IPS DF 4.7 (cell line): Measurements from ENCODE around the gene MTOR.
"Not testable (repeated sequence)": the region's sequence is repeated elsewhere in the genome, so short reads cannot be mapped to it uniquely, and the experiment has no call there.

Experiments used
- DNase-seq: peaks from one replicate; pipeline ENCODE4 v3.0.0-alpha.2; 2013; ENCODE audit warnings: low spot score; ENCODE audit errors: extremely low read depth

The MTOR gene

DNA sequence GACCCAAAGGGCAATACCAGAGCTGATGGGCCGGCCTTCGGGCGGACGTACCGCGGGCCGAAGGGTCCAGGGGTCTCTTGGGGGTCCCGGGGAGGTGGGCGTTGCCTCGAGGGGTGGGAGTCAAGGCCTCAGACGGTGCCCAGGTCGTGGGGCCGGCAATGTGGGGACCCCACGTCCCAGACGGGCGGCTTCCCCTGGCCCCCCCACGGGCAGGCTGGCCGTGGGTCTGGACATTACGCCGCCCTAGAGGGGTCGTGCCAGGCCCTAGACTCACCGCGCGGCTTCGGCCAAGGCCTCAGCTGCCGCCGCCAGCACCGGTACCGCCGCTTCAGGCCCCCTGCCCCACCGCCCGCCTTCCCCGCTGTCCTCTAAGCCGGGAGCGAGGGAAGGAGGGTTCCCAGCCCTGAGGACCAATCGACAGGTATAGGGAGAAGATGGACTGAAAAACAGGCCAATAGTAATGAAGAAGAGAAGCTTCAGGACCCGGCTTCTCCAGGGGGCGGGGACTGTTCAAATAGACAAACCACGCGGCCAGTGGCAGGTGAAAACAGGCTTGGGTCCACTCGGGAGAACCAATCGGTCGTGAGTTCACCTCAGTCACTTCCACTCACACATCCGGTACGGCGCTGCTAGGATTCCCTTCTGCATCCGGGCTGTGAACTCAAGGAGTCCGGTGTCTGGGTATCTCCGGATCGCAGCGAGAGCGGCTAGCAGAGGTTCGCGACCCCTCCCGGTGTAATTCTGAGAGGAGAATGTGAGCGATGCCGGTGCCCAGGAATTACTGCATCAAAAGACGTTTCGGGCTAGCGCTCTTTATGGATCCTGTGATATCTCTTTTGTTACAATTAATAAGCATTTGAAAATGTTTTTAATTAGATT lies at the start of gene MTOR:
MTOR (minus strand) TSS at position 381 of the 879 bp plus-strand sequence. CDS start 3,142 bp downstream, outside the sequence.
- DNase-seq, result peak; percentile 99

DNA sequence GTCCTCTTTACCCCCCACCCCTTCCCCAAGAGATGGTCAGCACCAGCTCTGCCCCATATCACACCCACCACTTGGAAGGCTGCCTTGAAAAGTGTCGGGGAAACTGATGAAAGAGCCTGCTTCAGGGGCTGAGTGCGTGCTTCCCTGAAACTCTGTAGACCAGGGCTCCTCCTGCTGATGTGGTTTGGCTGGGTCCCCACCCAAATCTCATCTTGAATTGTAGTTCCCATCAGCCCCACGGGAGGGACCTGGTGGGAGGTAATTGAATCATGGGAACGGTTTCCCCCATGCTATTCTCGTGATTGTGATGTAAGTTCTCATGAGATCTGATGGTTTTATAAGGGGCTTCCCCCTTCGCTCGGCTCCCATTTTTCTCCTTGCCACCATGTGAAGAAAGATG lies 47.0 kb upstream of the MTOR start:
- no peak for DNase-seq

DNA sequence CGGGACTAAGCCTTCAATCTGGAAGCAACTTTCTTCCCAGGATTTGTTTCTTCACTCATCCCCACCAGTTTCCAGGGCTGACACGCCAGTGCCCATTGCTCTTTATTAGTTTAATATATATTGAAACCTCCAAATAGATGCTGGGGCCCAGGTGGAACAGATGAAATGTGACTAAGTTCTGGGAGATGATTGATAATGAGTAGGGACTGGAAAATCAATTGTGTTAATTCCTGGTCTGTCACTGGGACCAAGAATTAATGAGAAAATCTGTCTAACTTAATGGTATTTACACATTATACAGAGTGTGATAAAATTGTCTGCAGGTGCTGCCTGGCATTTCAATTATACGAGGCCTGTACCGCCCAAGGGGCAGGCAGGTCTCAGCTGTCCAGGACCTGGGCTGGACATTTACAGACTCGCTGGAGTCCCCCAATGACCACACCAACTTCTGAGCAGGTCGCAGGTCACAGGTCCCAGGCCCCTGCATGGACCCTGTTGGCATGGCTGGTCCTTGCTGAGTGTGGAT lies 46.4 kb upstream of the MTOR start:
- no peak for DNase-seq

DNA sequence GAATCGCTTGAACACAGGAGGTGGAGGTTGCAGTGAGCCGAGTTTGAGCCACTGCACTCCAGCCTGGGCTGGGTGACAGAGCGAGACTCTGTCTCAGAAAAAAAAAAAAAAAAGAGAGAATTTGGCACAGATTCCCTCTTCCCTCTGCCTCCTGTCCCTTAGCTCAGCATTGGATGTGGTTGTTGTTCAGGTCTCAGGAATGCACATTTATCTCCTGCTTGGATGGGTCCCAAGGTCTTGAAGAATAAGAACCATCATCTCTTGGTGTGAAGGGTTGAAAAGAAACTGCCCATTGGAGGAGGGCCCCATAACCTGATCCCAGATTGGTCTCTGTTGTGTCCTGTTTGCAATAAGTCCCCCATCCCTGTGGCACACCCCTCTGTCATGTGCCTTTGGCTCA lies 45.5 kb upstream of the MTOR start:
- DNase-seq, result no peak

DNA sequence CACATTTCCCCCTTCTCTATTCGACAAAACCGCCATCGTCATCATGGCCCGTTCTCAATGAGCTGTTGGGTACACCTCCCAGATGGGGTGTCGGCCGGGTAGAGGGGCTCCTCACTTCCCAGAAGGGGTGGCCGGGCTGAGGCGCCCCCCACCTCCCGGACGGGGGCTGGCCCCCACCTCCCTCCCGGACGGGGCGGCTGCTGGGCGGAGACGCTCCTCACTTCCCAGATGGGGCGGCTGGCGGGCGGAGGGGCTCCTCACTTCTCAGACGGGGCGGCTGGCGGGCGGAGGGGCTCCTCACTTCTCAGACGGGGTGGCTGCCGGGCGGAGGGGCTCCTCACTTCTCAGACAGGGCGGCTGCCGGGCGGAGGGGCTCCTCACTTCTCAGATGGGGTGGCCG lies 43.2 kb upstream of the MTOR start:
- DNase-seq, result not testable (repeated sequence)

DNA sequence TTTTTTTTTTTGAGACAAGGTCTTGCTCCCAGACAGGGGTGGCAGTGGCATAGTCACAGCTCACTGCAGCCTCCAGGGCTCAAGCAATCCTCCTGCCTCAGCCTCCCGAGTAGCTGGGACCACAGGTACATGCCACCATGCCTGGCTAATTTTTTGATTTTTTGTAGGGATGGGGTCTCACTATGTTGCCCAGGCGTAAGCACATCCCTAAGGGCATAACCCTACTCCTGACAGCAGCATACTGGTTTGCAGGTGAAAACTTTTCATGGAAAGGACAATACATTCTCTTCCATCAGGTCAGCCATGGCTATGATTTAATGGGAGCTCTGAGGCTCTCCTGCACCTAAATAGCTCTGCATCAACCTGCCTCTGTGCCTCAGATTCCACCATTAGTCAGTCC lies 40.0 kb upstream of the MTOR start:
- no peak for DNase-seq

DNA sequence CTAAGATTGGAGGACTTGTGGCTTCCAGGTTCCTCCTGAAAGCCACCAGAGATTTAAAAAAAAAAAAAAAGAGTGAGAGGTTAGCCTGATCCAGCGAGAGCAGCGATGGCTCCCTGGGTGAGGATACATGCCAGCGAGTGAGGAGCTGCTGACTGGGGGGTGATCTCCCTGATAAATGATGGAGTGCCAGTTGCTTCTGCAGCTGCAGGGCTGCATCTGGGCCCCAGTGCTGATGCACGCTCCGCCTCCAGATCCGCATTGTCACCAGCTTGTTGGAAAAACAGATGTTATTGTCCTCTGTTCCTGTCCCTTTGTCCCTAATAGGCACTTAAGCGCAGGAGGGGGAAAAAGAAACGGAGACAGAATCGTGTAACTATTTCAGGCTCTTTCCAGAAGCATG lies 39.2 kb upstream of the MTOR start:
- no peak for DNase-seq

DNA sequence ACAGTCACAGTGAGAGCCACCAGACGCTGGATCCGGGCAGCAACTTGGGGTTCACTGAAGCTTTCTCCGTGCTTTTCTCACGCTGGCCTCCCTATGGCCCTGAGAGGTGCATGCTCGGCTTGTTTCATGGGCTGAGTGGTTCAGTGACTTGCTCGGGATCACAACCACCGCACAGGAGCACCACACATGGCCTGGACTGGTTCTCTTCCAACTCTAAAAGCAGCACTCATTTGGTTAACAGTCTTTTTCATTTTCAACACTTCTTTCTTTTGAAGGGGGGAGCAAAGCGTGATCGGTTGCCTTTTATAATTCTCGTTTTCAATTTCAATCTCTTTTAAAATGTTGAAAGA lies 36.8 kb upstream of the MTOR start:
- DNase-seq, result no peak

DNA sequence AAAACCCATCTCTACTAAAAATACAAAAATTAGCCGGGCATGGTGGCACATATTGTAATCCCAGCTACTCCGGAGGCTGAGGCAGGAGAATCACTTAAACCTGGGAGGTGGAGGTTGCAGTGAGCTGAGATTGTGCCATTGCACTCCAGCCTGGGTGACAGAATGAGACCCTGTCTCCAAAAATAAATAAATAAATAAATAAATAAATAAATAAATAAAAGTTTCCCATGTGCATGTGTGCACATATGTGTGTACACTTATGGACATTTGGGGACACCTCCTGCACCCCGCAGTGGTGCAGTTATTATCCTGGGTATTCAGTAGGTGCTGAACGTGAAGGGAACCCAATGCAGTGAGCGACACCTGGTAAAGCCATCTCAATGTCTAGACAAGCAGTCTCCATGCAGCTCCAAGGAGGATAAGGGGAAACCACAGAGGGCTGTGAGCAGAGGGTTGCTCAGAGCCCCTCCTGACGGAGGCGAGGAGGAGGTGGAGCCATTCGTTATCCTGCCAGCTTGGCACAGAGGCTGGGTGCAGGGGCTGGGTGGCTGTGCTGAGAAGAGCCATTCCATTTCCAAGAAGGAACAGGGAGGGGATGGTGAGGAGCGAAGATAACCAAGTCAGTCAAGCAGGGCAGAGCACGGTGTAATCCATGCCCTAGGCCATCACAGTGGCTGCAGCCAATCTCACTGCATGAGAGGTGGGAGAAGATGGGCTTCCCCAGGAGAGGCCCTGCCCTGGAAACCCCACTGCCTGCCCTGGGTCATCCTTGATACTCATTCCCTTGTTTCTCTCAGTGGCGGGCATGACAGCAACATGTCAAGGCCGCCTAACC lies 36.3 kb upstream of the MTOR start:
- DNase-seq, result no peak

DNA sequence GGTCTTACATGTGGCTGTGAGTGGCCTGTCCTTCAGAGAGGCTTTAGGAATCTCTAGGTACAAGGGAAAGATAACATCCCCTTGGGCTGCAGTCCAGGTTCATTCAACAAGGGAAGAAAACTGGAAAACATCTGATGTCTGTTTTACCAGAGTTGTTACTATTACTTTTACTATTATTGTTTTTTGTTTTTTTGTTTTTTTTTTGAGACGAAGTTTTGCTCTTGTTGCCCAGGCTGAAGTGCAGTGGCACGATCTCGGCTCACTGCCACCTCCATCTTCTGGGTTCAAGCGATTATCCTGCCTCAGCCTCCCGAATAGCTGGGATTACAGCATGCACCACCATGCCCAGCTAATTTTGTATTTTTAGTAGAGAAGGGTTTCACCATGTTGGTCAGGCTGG lies 35.4 kb upstream of the MTOR start:
- not testable (repeated sequence) for DNase-seq

DNA sequence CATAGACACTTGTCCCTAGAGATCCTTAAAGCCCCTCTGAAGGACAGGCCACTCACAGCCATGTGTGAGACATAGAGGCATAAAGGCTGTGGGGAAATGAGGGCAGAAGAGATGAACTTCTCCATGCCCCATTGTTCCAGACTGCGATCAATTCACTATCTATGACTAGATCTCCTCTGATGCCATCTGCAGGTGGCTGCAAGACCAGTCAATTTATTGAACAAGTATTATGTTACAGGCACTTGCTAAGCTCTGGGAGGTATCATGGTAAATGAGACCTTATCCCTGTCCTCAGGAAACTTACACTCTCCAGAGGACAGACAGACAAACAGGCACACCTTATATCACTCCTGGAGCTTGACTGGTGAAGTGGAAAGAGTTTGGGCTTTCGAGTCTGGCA lies 33.6 kb upstream of the MTOR start:
- DNase-seq, result no peak

DNA sequence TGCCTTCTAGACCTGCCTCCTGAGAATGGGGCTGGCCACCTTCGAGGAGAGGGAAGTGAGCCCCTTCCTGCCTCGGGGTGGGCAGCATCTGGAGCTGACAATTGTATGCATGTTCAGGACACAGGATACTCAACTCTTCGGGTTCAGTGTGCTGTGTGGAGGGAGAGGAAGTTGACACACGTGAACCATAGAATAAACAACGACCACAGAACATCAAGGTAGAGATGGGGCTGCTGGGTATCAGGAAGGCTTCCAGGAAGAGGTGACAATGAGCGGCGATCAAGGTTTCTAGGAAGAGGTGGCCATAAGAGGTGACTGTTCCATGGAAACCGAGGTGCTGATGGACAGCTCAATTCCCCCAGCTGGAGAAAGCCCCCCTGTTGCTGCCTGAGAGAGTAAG lies 32.6 kb upstream of the MTOR start:
- DNase-seq, result no peak

DNA sequence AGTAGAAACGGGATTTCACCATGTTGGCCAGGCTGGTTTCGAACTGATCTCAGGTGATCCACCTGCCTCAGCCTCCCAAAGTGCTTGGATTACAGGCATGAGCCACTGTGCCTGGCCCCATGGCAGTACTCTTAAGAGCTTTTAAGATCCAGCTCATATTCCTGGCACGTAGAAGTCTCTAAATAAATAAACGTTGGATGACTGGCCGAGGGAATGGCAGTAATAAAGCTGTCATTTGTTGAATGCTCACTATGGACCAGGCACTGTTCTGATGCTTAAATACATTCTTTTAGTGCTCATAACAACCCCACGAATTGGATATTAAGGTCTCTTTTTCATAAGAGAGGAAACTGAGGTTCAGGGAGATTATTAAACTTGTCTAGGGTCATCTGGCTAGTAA lies 31.5 kb upstream of the MTOR start:
- no peak for DNase-seq

DNA sequence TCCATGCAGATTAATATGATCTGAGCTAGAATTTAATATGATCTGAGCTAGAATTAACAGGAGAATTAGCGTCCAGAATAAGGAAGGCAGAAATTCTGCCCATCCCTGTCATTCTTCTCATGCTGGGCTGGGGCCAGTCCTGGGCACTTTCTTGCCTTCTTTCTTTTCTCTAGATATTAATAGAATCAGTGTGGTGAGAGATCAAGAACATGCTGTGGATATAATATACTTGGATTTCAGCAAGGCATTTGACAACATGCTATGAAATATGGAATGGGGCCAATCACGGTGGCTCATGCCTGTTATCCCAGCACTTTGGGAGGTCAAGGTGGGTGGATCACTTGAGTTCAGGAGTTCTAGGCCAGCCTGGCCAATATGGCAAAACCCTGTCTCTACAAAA lies 28.7 kb upstream of the MTOR start:
- DNase-seq, result no peak

DNA sequence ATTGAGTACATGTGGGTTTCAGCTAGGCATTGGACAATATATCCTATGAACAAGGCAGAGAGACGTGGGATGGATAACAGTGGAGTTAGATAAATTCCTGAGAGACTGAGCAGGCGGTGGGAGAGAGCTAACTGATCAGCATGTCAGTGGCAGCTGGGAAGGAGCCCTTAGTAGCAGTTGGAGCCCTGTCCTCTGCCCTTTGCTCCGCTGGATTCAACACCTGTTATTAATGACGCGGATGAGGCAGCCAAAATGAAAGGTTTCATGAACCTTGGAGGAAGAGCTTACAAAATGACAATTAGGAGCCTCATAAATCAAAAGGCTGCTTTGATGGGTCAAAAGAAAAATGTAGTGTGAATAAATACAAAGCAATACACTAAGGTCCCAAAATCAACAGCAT lies 26.7 kb upstream of the MTOR start:
- DNase-seq, result no peak

DNA sequence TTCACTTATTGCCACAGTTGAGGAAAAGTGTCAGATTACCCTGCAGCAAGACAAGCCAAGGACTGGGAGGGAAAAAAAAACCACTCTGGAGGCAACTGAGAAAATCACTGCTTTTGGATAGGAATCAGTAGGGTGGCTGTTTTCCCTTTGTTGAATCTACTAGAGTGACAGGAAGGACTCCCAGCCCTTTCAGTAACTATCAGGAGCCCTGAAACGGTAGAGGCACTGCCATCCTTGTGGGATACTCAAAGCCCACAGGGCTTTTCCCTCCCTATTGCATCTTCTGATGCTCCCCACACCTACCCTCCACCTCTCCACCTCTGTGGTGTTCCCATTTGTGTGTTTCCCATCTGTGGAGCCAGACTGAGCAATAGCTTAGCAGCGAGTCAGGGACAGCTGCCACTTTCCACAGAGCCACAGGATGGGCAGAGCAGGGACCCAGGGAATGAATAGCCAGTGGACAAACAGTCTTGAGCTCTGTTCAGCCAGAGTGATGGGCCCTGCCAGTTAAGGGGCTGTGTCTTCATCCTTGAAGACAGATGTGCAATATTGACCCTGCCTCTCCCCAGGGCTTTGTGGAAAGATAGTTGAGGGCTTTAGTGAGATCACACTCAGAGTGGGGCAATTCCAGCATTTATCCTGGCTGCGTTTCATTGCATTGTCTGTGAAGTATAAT lies 24.5 kb upstream of the MTOR start:
- DNase-seq, result peak; percentile 75

DNA sequence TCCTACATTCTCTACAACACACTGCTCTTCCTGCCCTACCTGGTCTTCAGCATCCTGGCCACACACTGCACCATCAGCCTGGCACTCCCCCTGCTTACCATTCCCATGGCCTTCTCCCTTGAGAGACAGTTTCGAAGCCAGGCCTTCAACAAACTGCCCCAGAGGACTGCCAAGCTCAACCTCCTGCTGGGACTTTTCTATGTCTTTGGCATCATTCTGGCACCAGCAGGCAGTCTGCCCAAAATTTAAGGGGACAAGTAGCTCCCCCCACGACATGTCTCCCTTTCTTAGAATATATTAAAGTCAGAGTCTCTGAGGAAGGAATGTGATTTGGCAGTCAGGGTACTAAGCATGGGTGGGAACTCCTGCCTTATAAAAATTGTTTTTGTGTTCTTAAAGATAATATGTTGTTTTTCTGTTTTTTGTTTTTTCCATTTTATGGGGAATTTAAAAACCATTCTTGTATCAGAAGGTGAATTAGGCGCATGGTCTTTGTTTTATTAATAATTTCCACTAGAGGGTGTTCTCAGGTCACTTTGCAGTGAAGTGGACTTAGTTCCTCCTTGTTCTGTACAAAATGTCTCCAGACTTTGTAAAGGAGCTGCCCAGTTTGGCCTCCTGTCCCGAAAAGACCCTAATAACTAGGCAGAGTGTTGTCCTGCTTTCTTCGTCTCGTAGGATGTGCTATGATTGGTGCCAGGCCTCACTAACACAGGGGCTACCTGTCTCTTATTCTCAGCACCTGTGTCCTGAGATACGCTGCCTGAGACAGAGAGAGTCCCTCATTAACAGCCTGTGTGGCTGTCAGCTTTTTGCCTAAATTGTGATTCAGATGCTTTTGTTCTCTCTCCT lies 23.8 kb upstream of the MTOR start:
- no peak for DNase-seq

DNA sequence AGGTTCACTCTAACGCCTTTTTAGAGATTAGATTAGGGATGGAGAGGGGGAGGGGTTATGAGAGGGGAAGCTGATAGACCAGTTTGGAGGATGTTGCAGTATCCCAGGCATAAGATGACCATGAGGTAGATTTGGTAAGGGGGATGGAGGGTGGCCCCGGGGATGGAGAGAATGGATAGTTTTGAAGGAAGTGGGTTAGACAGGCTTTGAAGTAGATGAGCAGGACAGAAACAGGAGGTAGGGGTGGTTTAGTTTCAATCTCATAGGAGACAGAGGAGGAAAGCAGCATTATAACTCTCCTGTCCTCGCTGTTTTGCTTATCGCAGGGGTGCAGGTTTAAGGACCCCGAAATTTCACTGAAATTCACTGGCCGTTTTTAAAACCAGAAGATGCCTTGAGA lies 22.4 kb upstream of the MTOR start:
- no peak for DNase-seq

DNA sequence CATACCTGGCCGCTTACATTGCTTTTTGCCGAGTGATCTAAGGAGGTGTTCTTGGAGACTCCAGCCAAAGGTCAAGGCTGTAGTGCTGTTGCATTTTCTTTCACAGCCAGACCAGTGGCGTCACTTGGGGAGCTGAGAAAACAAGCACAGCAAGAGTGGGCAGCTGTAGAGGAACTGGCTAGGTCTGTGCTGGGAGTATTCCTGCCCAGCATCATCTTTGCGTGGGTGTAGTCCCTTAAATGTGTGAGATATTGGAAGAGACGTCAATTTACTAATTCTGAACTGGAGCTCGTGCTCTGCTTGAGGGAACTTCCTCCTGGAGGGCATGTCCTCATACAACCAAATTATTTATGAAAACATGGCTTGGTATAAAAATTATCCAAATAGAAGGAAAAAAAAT lies 20.8 kb upstream of the MTOR start:
- no peak for DNase-seq

DNA sequence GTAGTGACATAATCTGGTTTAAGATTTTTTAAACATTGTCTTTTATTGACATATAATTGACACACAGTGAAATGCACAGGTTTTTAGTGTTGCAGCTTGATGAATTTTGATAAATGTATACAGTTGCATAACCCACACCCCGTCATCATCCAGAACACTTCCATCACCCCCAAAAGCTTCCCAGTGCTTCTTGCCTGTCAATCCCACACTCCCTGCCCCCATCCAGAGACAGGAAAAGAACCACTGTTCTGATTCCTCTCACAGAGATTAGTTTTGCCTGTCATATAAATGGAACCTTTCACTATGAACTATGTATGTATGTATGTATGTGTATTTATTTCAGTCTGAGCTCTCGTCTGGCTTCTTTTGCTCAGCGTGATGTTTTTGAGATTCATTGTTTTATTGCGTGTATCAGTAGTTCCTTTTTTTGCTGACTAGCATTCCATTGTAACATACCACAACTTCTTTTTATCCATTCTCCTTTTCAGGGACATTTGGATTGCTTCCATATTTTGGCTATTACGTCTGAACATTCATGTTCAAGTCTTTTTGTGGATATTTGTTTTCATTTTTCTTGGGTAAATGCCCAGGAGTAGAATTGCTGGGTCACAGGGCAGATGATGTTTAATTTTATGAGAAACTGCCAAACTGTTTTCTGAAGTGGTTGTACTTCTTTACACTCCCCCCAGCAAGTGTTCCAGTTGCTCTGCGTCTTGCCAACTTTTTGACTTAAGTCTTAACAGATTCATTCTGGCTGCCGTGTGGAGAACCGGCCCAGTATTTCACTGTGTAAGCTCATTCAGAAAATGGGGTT lies 19.4 kb upstream of the MTOR start:
- DNase-seq, result no peak
